GM10248 (cell line): Measurements from ENCODE around the gene GEMIN2.
A peak's percentile ranks its signal among the peaks of the same experiment; 100 is the strongest.
"Not testable (repeated sequence)": the region's sequence is repeated elsewhere in the genome, so short reads cannot be mapped to it uniquely, and the experiment has no call there.

ENCODE experiments used
- CTCF ChIA-PET: fragments of 300-600 bp; sonication (Branson Sonifier 250); formaldehyde crosslinking; extraction: SDS; loops from one replicate; lab custom pipeline; 2021; ENCODE audit warnings: antibody characterized with exemption; lab: Yijun Ruan, JAX
- POLR2A ChIA-PET: fragments of 350-650 bp; sonication (Branson Sonifier 250); formaldehyde crosslinking; extraction: SDS; loops from one replicate; lab custom pipeline; 2020; ENCODE audit warnings: antibody characterized with exemption; lab: Yijun Ruan, JAX
- DNase-seq: peaks from one replicate; pipeline ENCODE4 v3.0.0; 2012; ENCODE audit errors: extremely low spot score
- CTCF ChIP-seq: IDR thresholded peaks from 2 replicates; pipeline ENCODE4 v1.5.1; 2012; ENCODE audit warnings: mild to moderate bottlenecking, low read depth; ENCODE audit errors: extremely low read depth, missing control alignments, control extremely low read depth

Gene GEMIN2

GRCh38 chr14:39099748-39100147 lies 14.4 kb upstream of the GEMIN2 start:
- no peak for DNase-seq
- no peak for TF ChIP-seq CTCF
- ChIA-PET CTCF (interaction anchor here (1.2 to 2.3 kb wide), 2 partner anchors 8 to 9 kb away, joined by 4 to 8 read pairs; no protein-coding TSS in a partner anchor), POLR2A (no interaction called here)

GRCh38 chr14:39102265-39102968 lies 11.7 kb upstream of the GEMIN2 start:
- no peak for TF ChIP-seq CTCF
- CTCF ChIA-PET = interaction anchor here (1.0 to 2.0 kb wide), 7 partner anchors 13 to 367 kb away, joined by 3 to 8 read pairs (median 3); no protein-coding TSS in a partner anchor
- DNase-seq = no peak
- POLR2A ChIA-PET = interaction anchor here (0.8 to 1.4 kb wide), 4 partner anchors 11 to 330 kb away, joined by 3 to 6 read pairs (median 3); partner anchors contain the start of genes FBXO33 and GEMIN2

GRCh38 chr14:39102969-39103957 lies 10.9 kb upstream of the GEMIN2 start, which contains the start of gene SEC23A:
Gene SEC23A, minus strand, starts transcription at chr14:39103235. Its CDS starts 7,117 bp downstream, at chr14:39096118.
- DNase-seq = peak; percentile 90
- CTCF ChIA-PET = interaction anchor here (1.0 to 2.0 kb wide), 5 partner anchors 12 to 366 kb away, joined by 3 to 8 read pairs (median 4); no protein-coding TSS in a partner anchor
- POLR2A ChIA-PET = interaction anchor here (0.8 to 1.4 kb wide), 4 partner anchors 11 to 329 kb away, joined by 3 to 6 read pairs (median 3); partner anchors contain the start of genes FBXO33 and GEMIN2
- no peak for TF ChIP-seq CTCF

- ChIA-PET CTCF (interaction anchor here (1.0 to 2.0 kb wide), 4 partner anchors 10 to 365 kb away, joined by 3 to 6 read pairs (median 4); partner anchors contain the start of gene GEMIN2), POLR2A (interaction anchor here (1.4 kb wide), 1 partner anchor 10 kb away, joined by 6 read pairs; the partner anchor contains the start of gene GEMIN2)
- not testable (repeated sequence) for DNase-seq
These were observed 9.9 kb upstream of the GEMIN2 start for GRCh38 chr14:39104078-39104801.

GRCh38 chr14:39107591-39107996 lies 6.5 kb upstream of the GEMIN2 start:
- TF ChIP-seq CTCF = peak; percentile 45
- ChIA-PET POLR2A (no interaction called here), CTCF (interaction anchor here (0.6 to 2.0 kb wide), 9 partner anchors 9 to 361 kb away, joined by 3 to 8 read pairs (median 3); no protein-coding TSS in a partner anchor)
- peak; percentile 57 for DNase-seq

GRCh38 chr14:39108791-39109190 lies 5.3 kb upstream of the GEMIN2 start:
- ChIA-PET POLR2A (no interaction called here), CTCF (no interaction called here)
- TF ChIP-seq CTCF = no peak
- no peak for DNase-seq
